SK-N-SH (cell line): ENCODE data around the gene C1orf210. TPM values are rescaled to one million over a fixed set of nuclear protein-coding genes. Genes with fewer than 3 reads are reported as not detected.

ENCODE experiments used
- CTCF ChIA-PET: fragments of 300-600, 350-600 bp; formaldehyde crosslinking; extraction: SDS; loops from one replicate; lab custom pipeline; 2021; lab: Yijun Ruan, JAX
- POLR2A ChIA-PET: fragments of 350-600 bp; sonication (Branson Sonifier 250); formaldehyde crosslinking; extraction: SDS; loops from one replicate; lab custom pipeline; 2020; ENCODE audit warnings: antibody characterized with exemption, inconsistent platforms; lab: Yijun Ruan, JAX
- DNase-seq: peaks from one replicate; pipeline ENCODE4 v3.0.0; 2012
- H2AFZ ChIP-seq: fragments of 200-600 bp; sonication (generic); 2 replicates; pipeline ENCODE4 v1.8.1; 2016; ENCODE audit warnings: antibody characterized with exemption, mild to moderate bottlenecking, low read depth
- H3F3A ChIP-seq: fragments of 200-600 bp; sonication (generic); replicated peaks from 2 replicates; pipeline ENCODE3; 2016; ENCODE audit warnings: antibody characterized with exemption, mild to moderate bottlenecking; ENCODE audit not compliant: insufficient read depth
- H3K27ac ChIP-seq, 2 experiments: fragments of 200-500 bp in 1 of 2; fragments of 200-600 bp in 1 of 2; sonication (Bioruptor generic) in 1 of 2; sonication (generic), shearing (Covaris generic) in 1 of 2; 2 replicates each; pipeline versions ENCODE4 v1.5.1 to v1.6.1; 2014 to 2016; ENCODE audit warnings: low read depth in 2 of 2, inconsistent platforms in 1 of 2, low read length in 1 of 2, mild to moderate bottlenecking in 1 of 2, mixed read lengths in 1 of 2
- H3K27me3 ChIP-seq: fragments of 200-600 bp; sonication (generic), shearing (Covaris generic); 2 replicates; pipeline ENCODE4 v1.6.1; 2016; ENCODE audit warnings: mixed run types; ENCODE audit not compliant: insufficient read depth
- H3K36me3 ChIP-seq, 2 experiments: fragments of 200-500 bp in 1 of 2; fragments of 200-600 bp in 1 of 2; sonication (Bioruptor generic) in 1 of 2; sonication (generic) in 1 of 2; replicated peaks in 1 of 2; 2 replicates each; pipeline versions ENCODE3 to v1.5.1; 2014 to 2016; ENCODE audit warnings: low read length in 1 of 2, mild to moderate bottlenecking in 1 of 2; ENCODE audit not compliant: insufficient read depth in 2 of 2, control insufficient read depth in 1 of 2
- H3K4me1 ChIP-seq, 2 experiments: fragments of 200-500 bp in 1 of 2; fragments of 200-600 bp in 1 of 2; sonication (Bioruptor generic) in 1 of 2; sonication (generic), shearing (Covaris generic) in 1 of 2; 2 replicates each; pipeline versions ENCODE4 v1.5.1 to v1.6.1; 2014 to 2016; ENCODE audit warnings: low read depth in 1 of 2, low read length in 1 of 2, mixed run types in 1 of 2; ENCODE audit not compliant: insufficient read depth in 2 of 2, control insufficient read depth in 1 of 2
- H3K4me2 ChIP-seq: fragments of 200-600 bp; sonication (generic), shearing (Covaris generic); 2 replicates; pipeline ENCODE4 v1.6.1; 2017; ENCODE audit warnings: mixed run types
- H3K4me3 ChIP-seq, 2 experiments: fragments of 200-500 bp in 1 of 2; fragments of 200-600 bp in 1 of 2; sonication (Bioruptor generic) in 1 of 2; sonication (generic), shearing (Covaris generic) in 1 of 2; 2 replicates each; pipeline versions ENCODE4 v1.5.1 to v1.8.1; 2014 to 2016; ENCODE audit warnings: low read depth in 2 of 2, inconsistent platforms in 1 of 2, low read length in 1 of 2, mild to moderate bottlenecking in 1 of 2, mixed read lengths in 1 of 2, moderate library complexity in 1 of 2
- H3K79me2 ChIP-seq: fragments of 200-600 bp; sonication (generic); 2 replicates; pipeline ENCODE4 v1.8.1; 2017; ENCODE audit warnings: mild to moderate bottlenecking; ENCODE audit not compliant: insufficient read depth
- H3K9ac ChIP-seq: fragments of 200-600 bp; sonication (generic); 2 replicates; pipeline ENCODE4 v1.6.1; 2017; ENCODE audit warnings: mixed run types
- H3K9me2 ChIP-seq: fragments of 200-600 bp; sonication (generic); 2 replicates; pipeline ENCODE4 v1.6.1; 2017; ENCODE audit warnings: mixed run types
- H3K9me3 ChIP-seq: fragments of 200-600 bp; sonication (generic); 2 replicates; pipeline ENCODE4 v1.6.1; 2017; ENCODE audit warnings: mixed run types, mild to moderate bottlenecking, moderate library complexity
- H4K20me1 ChIP-seq: fragments of 200-600 bp; sonication (generic); 2 replicates; pipeline ENCODE4 v1.6.1; 2017; ENCODE audit warnings: mild to moderate bottlenecking, mixed run types; ENCODE audit not compliant: insufficient read depth
- ELF1 ChIP-seq: IDR thresholded peaks from 2 replicates; pipeline ENCODE4 v1.4.0; 2012
- EP300 ChIP-seq, 2 experiments: IDR thresholded peaks; 2 replicates each; pipeline versions ENCODE4 v1.4.0 to v1.6.1; 2012; ENCODE audit warnings: borderline replicate concordance in 1 of 2, low read depth in 1 of 2, low read length in 1 of 2
- EZH2phosphoT487 ChIP-seq: fragments of 200-600 bp; sonication (generic); IDR thresholded peaks from 2 replicates; pipeline ENCODE4 v1.6.1; 2017; ENCODE audit warnings: low read depth, mixed run types, mild to moderate bottlenecking, antibody characterized with exemption, moderate library complexity, borderline replicate concordance
- FOXM1 ChIP-seq: IDR thresholded peaks from 2 replicates; pipeline ENCODE4 v1.4.0; 2012; ENCODE audit warnings: low read depth, mild to moderate bottlenecking
- GABPA ChIP-seq: IDR thresholded peaks from 2 replicates; pipeline ENCODE4 v1.4.0; 2012; ENCODE audit warnings: low read depth, mild to moderate bottlenecking
- GATA2 ChIP-seq: sonication (generic); formaldehyde crosslinking; IDR thresholded peaks from 2 replicates; pipeline ENCODE4 v1.5.0; 2020; ENCODE audit warnings: mild to moderate bottlenecking, missing genetic modification reagents
- JUND ChIP-seq: IDR thresholded peaks from 2 replicates; pipeline ENCODE4 v1.4.0; 2012
- POLR2AphosphoS5 ChIP-seq: IDR thresholded peaks from 2 replicates; pipeline ENCODE4 v1.6.1; 2012; ENCODE audit warnings: low read depth, low read length
- RAD21 ChIP-seq: IDR thresholded peaks from 2 replicates; pipeline ENCODE4 v1.6.1; 2012; ENCODE audit warnings: mild to moderate bottlenecking, low read length
- RCOR1 ChIP-seq: fragments of 150-350 bp; IDR thresholded peaks from 2 replicates; pipeline ENCODE4 v1.6.1; 2017; ENCODE audit warnings: antibody characterized with exemption, low read length
- RXRA ChIP-seq: IDR thresholded peaks from 2 replicates; pipeline ENCODE4 v1.4.0; 2012; ENCODE audit warnings: low read depth, mild to moderate bottlenecking, borderline replicate concordance
- SIN3A ChIP-seq: IDR thresholded peaks from 2 replicates; pipeline ENCODE4 v1.6.1; 2012; ENCODE audit warnings: low read depth, mild to moderate bottlenecking, low read length, moderate library complexity, borderline replicate concordance
- TAF1 ChIP-seq: IDR thresholded peaks from 2 replicates; pipeline ENCODE4 v1.6.1; 2012; ENCODE audit warnings: low read depth, mild to moderate bottlenecking, low read length, moderate library complexity, borderline replicate concordance
- TEAD4 ChIP-seq: IDR thresholded peaks from 2 replicates; pipeline ENCODE4 v1.4.0; 2012; ENCODE audit warnings: mild to moderate bottlenecking, borderline replicate concordance; ENCODE audit not compliant: insufficient read depth
- WGBS: methylation state at CpG from one replicate; pipeline ENCODE4 v1.1.6; 2017; ENCODE audit warnings: low lambda C conversion rate; 5-methylcytosine and 5-hydroxymethylcytosine counted together
- polyA plus RNA-seq, 3 experiments: library from polyadenylated mRNA; depleted of rRNA; stranded (reverse); fragments of >200 nt; gene quantifications; 2 replicates each; pipeline ENCODE4 v1.2.3, GENCODE V29; 2012
- TF ChIP-seq, protein P1 (sequence below): IDR thresholded peaks from 2 replicates; pipeline ENCODE4; 2012
- TF ChIP-seq, protein P2 (sequence below): fragments of 200-600 bp; sonication (generic); IDR thresholded peaks from 2 replicates; pipeline ENCODE4 v1.6.1; 2017; ENCODE audit warnings: antibody characterized with exemption, mild to moderate bottlenecking, moderate library complexity
- TF ChIP-seq, protein P3 (sequence below): fragments of 150-350 bp; IDR thresholded peaks from 2 replicates; pipeline ENCODE4 v1.6.1; 2016; ENCODE audit warnings: mild to moderate bottlenecking, low read depth, low read length
- TF ChIP-seq, protein P4 (sequence below): IDR thresholded peaks from 2 replicates; pipeline ENCODE4 v1.4.0; 2012; ENCODE audit warnings: low read depth, borderline replicate concordance
- TF ChIP-seq, protein P5 (sequence below): fragments of 150-350 bp; IDR thresholded peaks from 2 replicates; pipeline ENCODE4 v1.6.1; 2017; ENCODE audit warnings: antibody characterized with exemption, low read length, low read depth, borderline replicate concordance
- TF ChIP-seq, protein P6 (sequence below): IDR thresholded peaks from 2 replicates; pipeline ENCODE4 v1.6.1; 2012; ENCODE audit warnings: mild to moderate bottlenecking, low read depth, low read length, moderate library complexity

The C1orf210 gene
- polyA plus RNA-seq, 1 of the 3 experiments (the other 2 are of a cell fraction) = not detected

DNA sequence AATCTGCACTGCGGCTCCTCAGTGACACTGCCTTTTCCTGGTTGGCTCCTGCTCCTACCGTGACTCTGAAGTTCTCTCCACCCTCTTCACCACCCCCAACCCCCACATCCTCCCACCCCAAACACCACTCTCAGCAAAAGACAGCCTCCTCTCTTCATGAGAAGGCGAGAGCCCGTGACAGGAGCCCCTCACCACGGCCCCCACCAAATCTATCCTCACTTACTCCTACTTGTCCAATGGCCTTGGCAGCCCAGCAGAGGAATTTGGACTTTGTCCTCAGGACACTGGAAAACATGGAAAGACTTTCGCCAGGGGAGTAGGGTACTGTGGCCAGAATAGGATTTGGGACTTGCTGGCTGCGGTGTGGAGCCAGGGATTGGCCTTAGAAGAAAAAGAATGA is 8.7 kb downstream of the C1orf210 start:
- DNase-seq = no peak

More for the DNA sequence above, 8.7 kb downstream of the C1orf210 start:
- H3K9me3 ChIP-seq = no peaks in the 10 kb centered on the region
- CTCF ChIA-PET = interaction anchor here (0.8 to 1.9 kb wide), 2 partner anchors 12 to 50 kb away, joined by 3 to 5 read pairs; no protein-coding TSS in a partner anchor
- no peaks in the 10 kb centered on the region for H3F3A ChIP-seq
- H3K27me3 ChIP-seq = peaks cover 11% of the 10 kb centered on the region; the same call in 1 of the 2 replicates
- no peak overlapping the region for H3K4me2 ChIP-seq
- H4K20me1 ChIP-seq = no peaks in the 10 kb centered on the region
- H2AFZ ChIP-seq = no peak overlapping the region
- no peak overlapping the region for H3K9ac ChIP-seq
- WGBS = 27% methylated on average over 7 of the region's 7 CpGs
- TF ChIP-seq, protein P1, sequence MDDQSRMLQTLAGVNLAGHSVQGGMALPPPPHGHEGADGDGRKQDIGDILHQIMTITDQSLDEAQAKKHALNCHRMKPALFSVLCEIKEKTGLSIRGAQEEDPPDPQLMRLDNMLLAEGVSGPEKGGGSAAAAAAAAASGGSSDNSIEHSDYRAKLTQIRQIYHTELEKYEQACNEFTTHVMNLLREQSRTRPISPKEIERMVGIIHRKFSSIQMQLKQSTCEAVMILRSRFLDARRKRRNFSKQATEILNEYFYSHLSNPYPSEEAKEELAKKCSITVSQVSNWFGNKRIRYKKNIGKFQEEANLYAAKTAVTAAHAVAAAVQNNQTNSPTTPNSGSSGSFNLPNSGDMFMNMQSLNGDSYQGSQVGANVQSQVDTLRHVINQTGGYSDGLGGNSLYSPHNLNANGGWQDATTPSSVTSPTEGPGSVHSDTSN = no peak
- TF ChIP-seq SIN3A (no peak), TAF1 (no peak), JUND (no peak), ELF1 (no peak), EP300 (IDR thresholded peaks at IDR 0.05; ENCODE audit: borderline replicate concordance in 1 of 2, low read depth in 1 of 2, low read length in 1 of 2) (no peak), EZH2phosphoT487 (no peak), GABPA (no peak), RXRA (no peak), TEAD4 (no peak), FOXM1 (no peak), POLR2AphosphoS5 (no peak), RCOR1 (no peak), GATA2 (CRISPR knock-in tag) (no peak), RAD21 (no peak)
- TF ChIP-seq, protein P2, sequence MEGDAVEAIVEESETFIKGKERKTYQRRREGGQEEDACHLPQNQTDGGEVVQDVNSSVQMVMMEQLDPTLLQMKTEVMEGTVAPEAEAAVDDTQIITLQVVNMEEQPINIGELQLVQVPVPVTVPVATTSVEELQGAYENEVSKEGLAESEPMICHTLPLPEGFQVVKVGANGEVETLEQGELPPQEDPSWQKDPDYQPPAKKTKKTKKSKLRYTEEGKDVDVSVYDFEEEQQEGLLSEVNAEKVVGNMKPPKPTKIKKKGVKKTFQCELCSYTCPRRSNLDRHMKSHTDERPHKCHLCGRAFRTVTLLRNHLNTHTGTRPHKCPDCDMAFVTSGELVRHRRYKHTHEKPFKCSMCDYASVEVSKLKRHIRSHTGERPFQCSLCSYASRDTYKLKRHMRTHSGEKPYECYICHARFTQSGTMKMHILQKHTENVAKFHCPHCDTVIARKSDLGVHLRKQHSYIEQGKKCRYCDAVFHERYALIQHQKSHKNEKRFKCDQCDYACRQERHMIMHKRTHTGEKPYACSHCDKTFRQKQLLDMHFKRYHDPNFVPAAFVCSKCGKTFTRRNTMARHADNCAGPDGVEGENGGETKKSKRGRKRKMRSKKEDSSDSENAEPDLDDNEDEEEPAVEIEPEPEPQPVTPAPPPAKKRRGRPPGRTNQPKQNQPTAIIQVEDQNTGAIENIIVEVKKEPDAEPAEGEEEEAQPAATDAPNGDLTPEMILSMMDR = no peak
- TF ChIP-seq, protein P3, sequence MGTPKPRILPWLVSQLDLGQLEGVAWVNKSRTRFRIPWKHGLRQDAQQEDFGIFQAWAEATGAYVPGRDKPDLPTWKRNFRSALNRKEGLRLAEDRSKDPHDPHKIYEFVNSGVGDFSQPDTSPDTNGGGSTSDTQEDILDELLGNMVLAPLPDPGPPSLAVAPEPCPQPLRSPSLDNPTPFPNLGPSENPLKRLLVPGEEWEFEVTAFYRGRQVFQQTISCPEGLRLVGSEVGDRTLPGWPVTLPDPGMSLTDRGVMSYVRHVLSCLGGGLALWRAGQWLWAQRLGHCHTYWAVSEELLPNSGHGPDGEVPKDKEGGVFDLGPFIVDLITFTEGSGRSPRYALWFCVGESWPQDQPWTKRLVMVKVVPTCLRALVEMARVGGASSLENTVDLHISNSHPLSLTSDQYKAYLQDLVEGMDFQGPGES = no peak
- TF ChIP-seq, protein P4, sequence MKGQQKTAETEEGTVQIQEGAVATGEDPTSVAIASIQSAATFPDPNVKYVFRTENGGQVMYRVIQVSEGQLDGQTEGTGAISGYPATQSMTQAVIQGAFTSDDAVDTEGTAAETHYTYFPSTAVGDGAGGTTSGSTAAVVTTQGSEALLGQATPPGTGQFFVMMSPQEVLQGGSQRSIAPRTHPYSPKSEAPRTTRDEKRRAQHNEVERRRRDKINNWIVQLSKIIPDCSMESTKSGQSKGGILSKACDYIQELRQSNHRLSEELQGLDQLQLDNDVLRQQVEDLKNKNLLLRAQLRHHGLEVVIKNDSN = no peak
- TF ChIP-seq, protein P5, sequence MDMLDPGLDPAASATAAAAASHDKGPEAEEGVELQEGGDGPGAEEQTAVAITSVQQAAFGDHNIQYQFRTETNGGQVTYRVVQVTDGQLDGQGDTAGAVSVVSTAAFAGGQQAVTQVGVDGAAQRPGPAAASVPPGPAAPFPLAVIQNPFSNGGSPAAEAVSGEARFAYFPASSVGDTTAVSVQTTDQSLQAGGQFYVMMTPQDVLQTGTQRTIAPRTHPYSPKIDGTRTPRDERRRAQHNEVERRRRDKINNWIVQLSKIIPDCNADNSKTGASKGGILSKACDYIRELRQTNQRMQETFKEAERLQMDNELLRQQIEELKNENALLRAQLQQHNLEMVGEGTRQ = no peak
- TF ChIP-seq, protein P6, sequence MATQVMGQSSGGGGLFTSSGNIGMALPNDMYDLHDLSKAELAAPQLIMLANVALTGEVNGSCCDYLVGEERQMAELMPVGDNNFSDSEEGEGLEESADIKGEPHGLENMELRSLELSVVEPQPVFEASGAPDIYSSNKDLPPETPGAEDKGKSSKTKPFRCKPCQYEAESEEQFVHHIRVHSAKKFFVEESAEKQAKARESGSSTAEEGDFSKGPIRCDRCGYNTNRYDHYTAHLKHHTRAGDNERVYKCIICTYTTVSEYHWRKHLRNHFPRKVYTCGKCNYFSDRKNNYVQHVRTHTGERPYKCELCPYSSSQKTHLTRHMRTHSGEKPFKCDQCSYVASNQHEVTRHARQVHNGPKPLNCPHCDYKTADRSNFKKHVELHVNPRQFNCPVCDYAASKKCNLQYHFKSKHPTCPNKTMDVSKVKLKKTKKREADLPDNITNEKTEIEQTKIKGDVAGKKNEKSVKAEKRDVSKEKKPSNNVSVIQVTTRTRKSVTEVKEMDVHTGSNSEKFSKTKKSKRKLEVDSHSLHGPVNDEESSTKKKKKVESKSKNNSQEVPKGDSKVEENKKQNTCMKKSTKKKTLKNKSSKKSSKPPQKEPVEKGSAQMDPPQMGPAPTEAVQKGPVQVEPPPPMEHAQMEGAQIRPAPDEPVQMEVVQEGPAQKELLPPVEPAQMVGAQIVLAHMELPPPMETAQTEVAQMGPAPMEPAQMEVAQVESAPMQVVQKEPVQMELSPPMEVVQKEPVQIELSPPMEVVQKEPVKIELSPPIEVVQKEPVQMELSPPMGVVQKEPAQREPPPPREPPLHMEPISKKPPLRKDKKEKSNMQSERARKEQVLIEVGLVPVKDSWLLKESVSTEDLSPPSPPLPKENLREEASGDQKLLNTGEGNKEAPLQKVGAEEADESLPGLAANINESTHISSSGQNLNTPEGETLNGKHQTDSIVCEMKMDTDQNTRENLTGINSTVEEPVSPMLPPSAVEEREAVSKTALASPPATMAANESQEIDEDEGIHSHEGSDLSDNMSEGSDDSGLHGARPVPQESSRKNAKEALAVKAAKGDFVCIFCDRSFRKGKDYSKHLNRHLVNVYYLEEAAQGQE = no peak
- no peak overlapping the region for H3K4me3 ChIP-seq
- H3K9me2 ChIP-seq = no peaks in the 10 kb centered on the region
- H3K4me1 ChIP-seq = no peaks in the 10 kb centered on the region; a peak in 1 of 4 replicates
- H3K27ac ChIP-seq = no peak overlapping the region
- H3K79me2 ChIP-seq = no peaks in the 10 kb centered on the region
- no peaks in the 10 kb centered on the region for H3K36me3 ChIP-seq
- POLR2A ChIA-PET = no interaction called here
